Fibroblast of skin of left quadriceps (primary cell): ENCODE data around the gene DPP7.
A peak's percentile ranks its signal among the peaks of the same experiment; 100 is the strongest.
"Not testable (repeated sequence)": the region's sequence is repeated elsewhere in the genome, so short reads cannot be mapped to it uniquely, and the experiment has no call there.

Experiments used
- DNase-seq, 2 experiments: peaks; one replicate each; pipeline ENCODE4 v3.0.0-alpha.2; 2013; ENCODE audit warnings: low read depth in 2 of 2

DPP7 gene

GRCh38 chr9:137070906-137071275 lies 43.6 kb downstream of the DPP7 start:
- no peak for DNase-seq

DNA sequence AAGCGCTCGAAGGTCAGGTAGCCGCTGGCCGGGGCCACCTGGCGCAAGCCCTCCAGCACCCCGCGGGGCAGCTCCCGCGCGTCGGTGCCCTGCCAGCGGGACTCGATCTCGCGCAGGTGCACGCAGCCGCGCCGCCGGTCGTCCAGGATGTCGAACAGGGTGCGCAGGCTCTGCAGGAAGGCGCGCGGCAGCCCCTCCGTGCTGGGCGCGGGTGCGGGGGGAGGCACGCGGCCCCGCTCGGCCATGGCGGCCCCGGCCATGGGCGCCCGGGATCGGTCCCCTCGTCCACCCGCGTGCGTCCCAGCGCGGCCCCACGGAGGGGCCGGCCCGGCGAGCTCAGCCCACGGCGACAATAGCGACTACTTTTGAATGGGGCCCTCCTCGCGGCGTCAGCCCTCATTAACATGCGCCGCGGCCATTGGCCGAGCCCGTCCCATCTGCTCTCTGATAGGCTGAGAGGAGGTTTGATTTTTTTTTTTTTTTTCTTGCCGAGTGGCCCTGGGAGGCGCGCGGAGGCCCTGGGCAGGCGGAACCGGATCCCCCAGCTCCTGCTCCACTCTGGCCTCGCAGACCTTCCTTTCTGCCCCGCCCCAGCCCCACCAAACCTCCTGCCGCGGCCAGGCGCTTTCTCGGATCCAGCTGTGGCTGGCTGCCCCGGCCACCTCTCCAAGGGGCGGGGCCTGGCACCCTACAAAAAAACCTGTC lies 44.2 kb downstream of the DPP7 start, which contains the start of gene SAPCD2:
SAPCD2 (minus strand) TSS at position 357 of the 705 bp plus-strand sequence; CDS start at position 260, 97 bp downstream.
- DNase-seq = peak in 1 of 2 experiments; percentile 48

DNA sequence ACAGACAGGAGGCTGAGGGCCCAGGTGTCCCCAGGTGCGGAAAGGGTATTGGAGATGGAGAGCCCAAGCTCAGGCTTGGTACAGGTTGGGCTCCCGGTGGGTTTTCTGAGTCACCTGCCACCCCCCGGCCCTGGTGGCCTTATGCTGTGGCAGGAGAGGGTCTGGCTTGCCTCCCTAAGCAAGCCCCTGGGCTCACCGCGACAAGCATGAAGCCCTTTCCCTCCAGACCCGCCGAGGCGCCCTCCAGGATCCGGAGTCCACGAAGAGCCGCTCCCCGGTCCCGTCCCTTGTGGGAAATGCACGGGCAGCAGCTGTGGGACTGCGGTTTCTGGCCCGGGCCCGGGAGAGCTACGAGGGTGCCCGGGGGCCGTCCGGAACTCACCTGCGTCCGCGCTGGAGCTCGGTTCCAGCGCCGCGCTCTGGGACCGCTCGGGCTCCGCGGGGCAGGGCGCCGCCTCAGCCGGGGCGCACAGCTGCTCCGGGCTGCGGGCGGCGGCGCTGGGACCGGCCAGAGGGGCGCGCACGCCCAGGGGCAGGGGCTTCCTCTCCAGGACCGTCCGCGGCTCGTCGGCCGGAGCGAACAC lies 44.9 kb downstream of the DPP7 start:
- DNase-seq = no peak

DNA sequence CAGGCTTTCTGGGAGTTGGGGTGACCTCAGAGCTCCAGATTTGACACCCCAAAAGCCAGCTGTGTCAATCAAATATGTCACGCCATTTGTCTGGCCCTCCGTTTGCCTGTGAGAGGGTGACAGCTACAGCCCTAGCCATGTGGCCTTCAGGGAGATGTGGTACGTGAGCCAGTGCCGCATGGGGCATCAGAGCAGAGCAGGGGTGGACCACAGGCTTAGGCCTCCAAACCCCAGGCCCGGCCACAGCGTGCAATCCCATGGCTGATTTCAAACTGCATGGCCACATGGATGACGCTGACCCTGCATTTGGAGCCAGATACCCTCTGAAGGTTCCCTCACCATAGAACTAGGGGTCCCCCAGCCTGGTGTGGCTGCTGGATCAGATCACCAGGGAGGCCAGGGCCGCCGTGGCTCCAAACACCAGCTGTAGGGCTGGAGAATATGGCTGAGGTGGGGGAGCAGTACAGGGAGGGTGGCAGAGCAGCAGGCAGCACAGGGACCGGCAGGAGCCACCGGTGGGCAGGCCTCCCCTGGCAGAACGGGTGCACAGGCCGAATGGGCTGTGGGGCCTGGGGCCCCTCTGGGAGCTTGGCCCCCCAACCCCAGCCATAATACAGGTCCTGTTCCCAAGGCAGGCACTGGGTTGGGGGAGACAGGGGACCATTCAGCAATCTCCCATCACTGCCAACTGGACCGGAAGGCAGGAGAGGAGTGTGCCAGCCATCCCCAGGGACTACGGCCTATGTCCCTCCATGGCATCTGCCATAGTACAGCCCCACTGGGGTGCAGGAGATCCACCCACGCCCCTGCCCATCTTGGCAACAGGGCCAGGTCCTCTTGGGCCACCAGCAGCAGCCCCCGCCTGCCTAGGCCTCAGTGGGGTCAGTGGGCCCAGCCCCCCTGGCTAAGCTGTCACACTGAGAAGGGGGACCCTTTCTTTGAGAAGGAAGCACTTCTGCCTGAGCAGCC lies 45.7 kb downstream of the DPP7 start:
- DNase-seq = no peak

DNA sequence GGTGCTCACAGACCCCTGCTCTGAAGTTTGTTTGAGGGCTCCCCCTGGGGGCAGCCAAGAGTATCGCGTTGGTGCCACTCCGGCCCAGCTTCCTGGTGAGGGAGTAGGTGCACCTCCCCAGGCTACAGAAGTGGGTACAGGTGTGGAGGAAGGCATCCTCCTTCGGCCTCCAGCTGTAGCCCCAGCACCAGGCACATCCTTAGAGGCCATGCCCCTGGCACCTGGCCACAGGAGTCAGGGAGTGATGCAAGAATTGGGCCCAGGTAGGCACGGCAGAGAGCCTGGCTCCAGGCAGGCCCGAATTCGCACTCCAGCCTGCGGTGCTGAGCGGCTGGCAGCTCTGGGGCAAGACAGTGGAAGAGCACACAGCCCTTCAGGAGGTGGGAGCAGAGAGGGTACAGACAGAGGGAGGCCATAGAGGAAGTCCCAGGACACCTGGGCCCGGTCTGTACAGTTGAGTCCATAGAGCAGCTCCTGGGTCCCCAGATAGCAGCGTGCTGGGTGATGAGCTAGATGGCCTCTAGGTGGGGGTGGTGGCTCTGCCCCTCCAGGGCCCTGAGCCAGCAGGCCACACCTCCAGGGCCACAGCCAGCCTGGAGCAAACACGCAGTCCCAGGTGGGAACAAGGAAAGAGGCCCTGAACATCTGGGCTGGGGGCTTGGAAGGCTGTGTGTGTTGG lies 46.5 kb downstream of the DPP7 start:
- no peak for DNase-seq

- no peak for DNase-seq
Measured at GRCh38 chr9:137066096-137066861, 48.3 kb downstream of the DPP7 start.

- DNase-seq = no peak
Measured at GRCh38 chr9:137065336-137065967, 49.1 kb downstream of the DPP7 start.

DNA sequence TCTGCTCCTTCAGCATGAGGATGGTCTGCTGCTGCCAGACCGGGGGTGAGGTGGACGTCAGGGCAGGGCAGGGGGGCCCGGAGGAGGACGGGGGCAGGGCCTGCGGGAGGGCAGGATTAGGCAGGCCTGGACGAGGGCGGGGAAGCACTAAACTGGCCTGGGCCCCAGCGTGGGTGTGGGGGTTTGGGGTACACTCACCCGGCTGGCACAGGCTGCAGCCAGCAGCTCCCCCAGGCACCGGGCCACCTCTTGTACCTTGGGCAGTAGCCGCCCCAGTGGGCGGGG lies 49.7 kb downstream of the DPP7 start:
- DNase-seq = no peak

GRCh38 chr9:137064027-137064879 lies 50.3 kb downstream of the DPP7 start:
- DNase-seq = no peak

DNA sequence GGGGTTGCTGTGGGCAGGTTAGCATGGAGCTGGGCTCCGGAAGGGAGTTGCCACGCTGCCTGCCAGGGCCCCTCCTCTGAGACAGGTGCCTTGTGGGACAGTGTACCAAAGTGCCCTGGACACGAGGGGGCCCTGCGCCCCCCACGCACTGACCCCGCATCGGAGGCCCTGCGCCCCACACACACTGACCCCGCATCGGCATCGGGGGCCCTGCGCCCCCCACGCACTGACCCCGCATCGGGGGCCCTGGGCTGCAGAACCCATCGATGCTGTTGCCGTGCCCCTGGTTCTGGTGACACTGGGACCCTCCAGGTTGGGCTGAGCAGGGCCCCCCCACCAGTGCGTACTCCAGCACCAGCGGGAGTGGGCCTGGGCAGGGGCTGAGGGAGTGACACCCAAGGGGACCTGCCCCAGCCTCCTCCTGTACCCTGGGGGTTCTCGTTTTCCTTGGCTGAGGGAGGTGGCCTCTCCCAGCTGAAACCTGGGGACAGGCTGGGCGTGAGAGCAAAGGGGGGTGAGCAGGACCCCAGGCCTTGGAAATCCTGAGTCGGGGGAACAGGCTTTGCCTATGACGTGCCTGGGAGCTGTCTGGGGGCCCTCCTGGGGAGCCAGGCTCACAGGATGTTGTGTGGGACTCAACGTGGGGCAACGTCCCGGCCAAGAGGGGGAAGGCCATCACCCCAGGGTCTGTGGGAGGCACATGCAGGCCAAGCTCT lies 51.1 kb downstream of the DPP7 start:
- DNase-seq = no peak

- DNase-seq = not testable (repeated sequence)
Measured at GRCh38 chr9:137062798-137063197, 51.7 kb downstream of the DPP7 start.

GRCh38 chr9:137062384-137062783 lies 52.1 kb downstream of the DPP7 start:
- DNase-seq = no peak
